ENCODE data around the gene RPS6KA4.
"Not testable (repeated sequence)": the region's sequence is repeated elsewhere in the genome, so short reads cannot be mapped to it uniquely, and the experiment has no call there.

Gene RPS6KA4

DNA sequence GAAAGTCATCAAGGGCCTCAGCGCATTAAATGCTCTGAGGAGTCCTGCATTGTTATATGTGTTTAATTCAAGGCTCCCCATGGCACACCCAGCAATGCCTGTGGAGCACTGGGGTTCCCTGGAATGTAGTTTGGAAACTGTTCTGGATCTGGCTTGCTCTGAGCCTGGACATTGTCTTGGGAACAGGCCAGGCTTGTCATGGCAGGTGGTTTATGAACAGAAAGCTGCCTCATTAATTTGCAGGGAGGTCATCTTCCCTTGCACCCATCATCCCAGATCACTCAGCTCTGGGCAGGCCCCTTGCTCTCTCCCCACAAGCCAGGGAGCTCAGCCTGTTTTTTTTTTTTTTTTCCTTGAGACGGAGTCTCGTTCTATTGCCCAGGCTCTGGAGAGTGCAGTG, 32.9 kb downstream of the RPS6KA4 start:
- DNase-seq, result no peak

DNA sequence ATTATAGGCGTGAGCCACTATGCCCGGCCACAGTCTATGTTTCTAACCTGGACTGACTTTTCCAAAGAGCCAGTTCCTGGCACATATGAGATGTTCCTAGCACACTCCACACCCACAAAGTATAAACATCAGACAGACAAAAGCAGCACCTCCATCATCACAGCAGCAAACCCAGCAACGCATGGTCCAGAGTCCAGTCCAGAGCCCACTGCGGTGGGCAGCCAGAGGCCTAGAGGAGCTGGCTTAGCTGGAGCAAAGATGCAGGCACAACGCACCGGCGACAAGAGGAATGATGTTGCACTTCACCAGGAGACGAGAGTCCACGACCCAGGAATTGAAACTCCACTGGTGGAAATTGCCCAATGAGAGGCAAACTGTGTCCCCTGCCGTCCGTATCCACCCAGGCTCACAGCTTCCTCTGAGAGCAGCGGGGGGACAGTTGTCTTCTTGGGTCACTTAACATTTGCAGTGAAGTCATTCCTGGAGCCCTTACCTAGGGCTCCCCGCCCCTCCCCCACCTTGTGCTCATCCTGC, 36.6 kb downstream of the RPS6KA4 start:
- no peak for DNase-seq

DNA sequence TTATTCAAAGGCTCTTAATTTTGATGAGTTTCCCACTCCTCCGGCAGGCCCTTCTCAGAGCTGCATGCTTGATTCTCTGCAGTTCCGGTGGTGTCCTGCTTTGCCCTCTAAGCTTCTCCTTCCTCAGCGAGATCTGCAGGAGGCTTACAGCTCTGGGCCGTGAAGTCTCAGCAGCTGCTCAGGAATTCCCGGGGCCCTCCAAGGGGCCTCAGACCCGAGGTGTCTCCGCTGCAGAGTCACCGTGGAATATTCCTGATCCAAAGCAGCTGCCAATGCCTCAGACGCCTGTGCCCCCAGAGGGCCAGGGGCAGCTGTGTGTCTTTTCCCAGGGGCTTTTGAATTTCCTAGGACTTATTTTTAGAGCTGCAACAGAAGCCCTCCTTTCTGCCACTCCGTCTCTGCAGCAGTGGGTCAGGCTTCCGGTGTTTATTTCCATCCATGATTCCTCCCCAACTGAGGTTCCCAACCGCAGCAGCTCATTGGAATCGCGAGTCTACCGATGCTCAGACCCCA, 37.2 kb downstream of the RPS6KA4 start:
- DNase-seq, result peak; percentile 16

DNA sequence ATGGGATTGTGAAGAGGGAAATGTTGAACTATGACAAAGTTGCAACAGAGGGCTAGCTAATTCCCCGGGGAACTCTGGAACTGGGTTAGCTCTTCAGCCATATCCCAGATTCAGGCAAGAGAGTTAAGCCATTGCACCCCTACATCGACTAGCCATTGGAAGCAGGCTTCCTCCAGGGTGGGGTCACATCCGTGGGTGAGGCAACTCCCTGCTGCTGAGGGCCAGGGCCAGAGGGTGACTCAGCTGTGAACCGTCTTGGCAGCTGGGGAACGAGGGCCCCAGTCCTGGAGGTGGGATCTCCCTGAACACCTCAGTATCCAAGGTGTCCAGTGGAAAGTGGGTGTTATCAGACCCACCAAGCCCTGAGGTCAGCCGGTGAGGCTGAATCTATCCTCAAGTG, 41.1 kb downstream of the RPS6KA4 start:
- DNase-seq, result peak; percentile 39

DNA sequence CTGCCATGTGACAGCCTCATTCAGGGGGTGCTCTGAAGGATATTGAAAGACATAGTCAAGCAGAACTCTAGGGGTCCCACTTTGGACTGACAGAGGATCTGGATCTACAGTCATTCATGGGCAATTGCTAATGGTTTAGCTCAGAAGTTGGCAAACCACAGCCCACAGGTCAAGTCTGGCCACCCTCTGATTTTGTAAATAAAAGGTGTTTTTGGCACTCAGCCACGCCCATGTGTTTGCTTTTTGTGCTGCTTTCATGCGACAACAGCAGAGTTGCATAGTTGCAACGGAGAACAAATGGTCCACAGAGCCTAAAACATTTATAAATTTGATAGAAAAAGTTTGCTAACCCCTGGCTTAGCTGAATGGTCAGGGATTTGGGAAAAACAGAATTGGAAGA, 41.7 kb downstream of the RPS6KA4 start:
- no peak for DNase-seq

DNA sequence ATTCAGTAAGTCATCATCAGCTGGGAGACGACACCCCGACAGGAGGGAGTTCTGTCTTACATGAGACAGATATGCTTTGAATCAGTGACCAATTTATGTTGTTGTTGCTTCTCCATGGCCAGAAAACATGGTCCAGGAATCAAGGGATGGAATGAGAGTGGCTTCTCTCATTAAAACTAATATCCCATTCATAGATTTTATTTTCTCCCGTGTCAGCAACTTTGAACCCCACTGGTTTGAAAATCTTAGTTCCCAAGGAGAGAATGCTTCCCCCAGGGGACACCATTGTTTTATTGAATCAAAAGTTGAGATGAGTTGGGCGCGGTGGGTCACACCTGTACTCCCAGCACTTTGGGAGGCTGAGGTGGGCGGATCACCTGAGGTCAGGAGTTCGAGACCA, 42.8 kb downstream of the RPS6KA4 start:
- no peak for DNase-seq

DNA sequence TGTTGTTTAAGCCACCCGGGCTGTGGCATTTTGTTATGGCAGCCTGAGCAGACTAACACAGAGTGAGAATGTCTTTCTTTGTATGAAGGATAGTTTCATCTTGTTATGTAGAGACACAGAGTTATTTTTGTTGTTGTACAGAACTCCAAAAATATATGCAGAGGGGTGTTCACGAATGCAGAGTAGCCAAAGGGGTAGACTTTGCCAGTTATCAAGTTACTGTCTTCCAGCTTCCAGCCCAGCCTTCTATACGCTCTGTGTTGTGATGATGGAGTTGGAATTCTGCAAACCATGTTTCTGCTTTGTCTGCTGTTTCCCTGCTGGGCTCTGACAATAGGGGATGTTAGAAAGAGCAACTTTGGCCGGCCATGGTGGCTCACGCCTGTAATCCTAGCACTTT, 44.1 kb downstream of the RPS6KA4 start:
- no peak for DNase-seq

DNA sequence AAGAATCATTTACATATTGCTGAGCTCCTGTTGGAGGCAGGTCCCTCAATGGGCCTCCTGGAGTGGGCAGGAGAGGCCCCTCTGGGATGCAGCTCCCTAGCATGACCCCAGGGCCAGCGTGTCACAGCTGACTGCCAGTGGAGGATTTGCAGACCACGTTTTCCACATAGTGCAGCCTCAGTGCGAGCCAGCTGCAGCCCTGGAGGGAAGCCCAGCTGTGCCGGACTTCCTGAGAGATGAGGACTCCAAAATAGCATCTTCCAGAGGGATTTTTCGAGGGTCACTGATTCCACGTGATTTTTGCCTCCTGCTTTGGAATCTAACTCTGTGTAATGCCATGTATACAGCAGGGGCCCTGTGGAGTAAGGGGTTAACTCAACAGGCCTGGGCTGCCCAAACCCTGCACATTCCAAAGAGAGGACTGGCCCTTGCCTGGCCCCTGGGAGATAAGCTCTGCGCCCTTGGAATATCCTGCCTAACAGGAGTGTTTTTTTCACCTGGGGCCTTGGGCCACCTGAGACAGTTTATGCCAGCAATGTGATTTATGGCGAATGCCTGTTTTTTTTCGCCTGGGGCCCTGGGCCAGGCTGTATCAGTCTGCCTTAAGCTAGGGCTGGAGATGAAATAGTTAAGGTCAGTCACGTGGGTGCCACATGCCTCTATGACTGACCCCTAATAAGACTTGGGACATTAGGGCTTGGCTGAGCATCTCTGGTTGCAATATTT, 47.4 kb downstream of the RPS6KA4 start:
- DNase-seq, result no peak

DNA sequence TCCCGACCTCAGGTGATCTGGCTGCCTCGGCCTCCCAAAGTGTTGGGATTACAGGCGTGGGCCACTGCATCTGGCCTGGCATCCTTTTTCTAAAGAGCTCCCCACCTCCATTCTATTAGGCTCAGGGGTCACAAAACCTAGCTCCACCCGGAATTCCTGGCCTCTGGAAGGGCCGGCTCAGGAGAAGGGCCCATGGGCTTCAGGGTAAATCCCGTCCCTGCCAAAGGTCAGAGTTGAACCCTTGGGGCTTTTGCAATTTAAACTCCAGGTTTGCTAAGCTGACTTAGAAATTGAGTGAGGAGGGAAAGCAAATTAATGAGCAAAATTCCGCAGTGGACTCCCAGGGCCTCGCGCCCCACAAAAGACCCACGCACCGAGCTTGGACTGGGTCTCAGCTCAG, 48.3 kb downstream of the RPS6KA4 start:
- DNase-seq, result no peak

DNA sequence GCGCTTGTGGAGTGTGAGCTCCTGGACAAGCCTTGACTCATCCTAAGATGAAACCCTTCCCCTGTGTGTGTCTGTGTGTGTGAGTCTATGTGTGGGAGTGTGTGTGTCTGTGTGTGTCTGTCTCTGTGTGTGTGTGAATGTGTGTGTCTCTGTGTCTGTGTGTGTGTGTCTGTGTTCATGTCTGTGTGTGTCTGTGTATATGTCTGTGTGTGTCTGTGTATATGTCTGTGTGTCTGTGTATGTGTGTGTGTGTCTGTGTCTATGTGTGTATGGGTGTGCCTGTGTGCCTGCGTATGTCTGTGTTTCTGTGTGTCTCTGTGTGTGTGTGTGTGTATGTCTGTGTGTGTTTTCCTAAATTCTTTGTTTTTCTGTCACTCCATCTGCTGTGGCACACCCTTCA, 48.7 kb downstream of the RPS6KA4 start:
- DNase-seq, result no peak

DNA sequence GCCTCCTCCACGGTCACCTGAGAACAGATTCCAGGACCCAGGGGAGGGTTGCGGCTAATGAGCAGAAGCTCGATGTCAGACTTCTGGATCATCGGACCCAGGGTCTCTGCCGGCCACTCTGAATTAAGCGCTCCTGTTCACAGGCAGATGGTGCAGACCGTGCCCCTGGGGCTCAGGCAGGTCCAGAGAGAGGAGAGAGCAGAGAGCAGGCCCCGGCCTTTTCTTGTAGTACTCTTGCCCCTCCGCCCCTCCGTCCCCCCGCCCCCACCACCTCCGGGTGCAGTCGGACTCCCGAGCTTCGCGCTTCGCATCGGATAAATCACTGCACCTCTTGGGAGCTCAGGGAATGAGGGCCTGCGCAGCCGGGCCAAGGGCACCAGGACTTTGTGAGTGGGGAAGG, 50.3 kb downstream of the RPS6KA4 start:
- no peak for DNase-seq

DNA sequence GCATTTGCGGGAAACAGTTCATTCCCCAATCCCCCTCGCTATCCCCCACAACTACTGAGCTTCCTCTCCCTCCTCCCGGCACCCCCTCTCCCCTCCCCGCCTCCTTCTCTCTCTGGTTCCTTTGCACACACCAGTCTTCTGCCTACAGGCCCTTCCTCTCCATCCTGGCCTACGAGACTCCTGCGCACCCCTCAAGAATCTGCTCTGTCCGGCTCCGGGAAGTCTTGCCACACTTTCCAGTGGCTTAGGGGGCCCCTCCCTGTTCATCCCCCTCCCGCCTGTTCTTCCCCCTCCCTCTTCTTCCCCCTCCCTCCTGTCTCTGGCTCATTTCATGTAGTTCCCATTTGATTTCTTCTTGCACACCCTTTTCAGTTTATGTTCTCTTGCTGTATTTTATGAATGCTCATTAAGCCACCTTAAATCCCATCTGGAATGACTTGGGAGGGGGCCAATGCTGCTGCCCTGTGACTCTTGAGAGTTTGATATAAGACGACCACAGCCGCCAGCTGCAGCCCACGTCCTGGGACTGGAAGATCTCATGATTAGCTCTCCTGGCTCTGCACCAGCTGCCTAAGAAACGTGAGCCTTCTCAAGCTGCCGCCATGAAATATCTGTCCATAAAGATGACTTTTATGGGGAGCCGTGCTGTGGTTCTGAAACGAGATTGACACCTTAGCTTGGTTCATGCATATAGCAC, 50.9 kb downstream of the RPS6KA4 start:
- DNase-seq, result no peak

DNA sequence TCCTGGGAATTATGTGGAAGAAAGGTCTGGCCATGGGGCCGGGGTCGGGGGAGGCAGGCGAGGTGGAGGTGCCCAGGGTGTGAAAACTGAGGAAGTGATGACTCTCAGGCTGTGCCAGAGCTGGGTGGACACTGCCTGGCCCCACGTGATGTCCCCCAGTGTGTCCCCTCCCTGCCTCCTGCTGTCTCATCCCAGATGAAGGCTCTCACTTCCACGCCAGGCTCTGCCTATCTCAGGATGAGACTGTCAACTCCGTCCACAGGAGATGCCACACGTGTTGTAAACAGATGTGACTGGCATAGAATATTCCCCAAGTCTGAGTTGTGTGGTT, 51.4 kb downstream of the RPS6KA4 start:
- no peak for DNase-seq

DNA sequence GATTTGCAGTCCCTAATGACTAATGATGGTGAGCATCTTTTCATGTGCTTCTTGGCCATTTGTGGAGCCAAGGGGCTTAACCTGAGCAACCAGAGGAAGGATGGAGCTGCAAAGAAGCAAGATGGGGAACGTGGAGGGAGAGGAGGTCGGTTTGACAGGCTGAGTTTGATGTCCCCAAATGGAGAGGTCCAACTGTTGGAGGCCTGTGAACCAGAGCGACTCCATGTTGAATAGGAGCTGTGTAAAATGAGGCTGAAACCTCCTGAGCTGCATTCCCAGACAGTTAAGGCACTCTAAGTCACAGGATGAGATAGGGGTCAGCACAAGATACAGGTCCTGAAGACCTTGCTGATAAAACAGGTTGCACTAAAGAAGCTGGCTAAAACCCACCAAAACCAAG, 54.5 kb downstream of the RPS6KA4 start:
- no peak for DNase-seq

DNA sequence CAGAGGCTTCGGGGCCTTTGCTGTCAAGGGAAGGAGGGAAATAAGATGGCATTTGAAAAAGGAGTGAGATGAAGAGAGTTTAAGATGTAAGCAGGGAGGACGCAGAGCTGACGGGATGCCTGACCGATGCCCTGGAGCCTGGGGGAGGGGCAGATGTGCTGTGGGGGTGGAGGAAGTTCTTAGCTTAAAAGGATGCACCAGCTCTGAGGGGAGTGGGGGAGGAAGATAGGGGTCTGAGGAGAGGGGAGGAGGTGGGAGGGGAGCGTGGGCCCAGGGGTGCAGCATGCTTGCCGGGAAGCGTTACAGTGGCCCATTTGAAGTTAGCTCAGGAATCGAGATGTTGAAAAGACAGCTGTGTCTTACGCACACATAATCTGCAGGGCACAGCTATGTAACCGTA, 56.3 kb downstream of the RPS6KA4 start:
- DNase-seq, result no peak

DNA sequence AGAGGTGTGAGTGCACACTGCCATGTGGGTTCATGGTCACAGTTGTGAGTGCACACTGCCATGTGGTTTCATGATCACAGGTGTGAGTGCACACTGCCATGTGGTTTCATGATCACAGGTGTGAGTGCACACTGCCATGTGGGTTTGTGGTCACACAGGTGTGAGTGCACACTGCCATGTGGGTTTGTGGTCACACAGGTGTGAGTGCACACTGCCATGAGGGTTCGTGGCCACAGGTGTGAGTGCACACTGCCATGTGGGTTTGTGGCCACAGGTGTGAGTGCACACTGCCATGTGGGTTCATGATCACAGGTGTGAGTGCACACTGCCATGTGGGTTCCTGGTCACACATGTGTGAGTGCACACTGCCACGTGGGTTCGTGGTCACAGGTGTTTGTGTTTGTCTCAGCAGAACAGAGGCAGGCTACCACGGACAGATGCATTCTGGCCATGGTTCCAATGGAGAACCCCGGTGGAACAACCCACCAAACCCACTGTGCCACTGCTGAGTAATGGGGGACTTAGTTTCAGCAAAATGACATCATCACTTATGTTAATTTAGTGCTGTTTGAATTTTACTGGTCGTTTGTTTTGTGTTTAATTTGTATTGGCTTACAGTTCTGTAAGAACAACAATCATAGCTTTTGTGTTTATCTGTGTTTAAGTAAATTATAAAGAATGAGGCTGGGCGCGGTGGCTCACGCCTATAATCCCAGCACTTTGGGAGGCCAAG, 57.2 kb downstream of the RPS6KA4 start:
- no peak for DNase-seq

DNA sequence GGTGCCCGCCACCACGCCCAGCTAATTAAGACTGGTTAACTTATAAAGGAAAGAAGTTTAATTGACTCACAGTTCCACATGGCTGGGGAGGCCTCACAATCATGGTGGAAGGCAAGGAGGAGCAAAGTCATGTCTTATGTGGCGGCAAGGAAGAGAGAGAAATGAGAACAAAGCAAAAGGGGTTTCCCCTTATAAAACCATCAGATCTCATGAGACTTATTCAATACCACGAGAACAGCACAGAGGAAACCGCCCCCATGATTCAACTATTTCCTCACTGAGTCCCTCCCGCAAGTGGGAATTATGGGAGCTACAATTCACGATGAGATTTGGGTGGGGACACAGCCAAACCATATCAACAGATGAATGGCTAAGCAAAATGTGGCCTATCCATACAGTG, 59.3 kb downstream of the RPS6KA4 start:
- DNase-seq, result not testable (repeated sequence)

DNA sequence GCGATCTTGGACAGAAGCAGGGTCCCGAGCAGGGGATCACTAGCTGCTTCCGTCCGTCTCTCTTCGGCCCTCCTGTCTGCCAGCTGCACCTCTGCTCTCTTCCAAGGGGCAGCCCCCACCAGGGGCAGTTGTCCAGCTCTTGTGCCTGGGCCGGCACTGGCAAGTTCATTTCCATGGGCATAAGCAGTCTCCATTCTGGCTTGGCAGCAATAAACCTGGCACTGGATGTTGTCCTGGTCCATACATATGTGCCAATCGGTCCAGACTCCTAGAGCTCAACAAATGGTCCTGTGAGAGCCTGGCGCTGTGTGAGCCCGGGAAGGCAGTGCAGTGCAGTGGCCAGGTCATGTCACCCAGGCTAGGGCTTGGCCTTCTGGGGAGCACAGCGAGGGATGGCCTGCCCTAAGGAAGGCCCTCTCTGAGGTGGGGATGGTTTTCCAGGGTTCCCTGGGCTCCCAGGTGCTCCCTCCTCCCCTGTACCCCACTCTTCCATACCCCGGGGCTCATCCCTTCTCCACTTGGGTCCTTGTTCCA, 60.4 kb downstream of the RPS6KA4 start:
- no peak for DNase-seq

DNA sequence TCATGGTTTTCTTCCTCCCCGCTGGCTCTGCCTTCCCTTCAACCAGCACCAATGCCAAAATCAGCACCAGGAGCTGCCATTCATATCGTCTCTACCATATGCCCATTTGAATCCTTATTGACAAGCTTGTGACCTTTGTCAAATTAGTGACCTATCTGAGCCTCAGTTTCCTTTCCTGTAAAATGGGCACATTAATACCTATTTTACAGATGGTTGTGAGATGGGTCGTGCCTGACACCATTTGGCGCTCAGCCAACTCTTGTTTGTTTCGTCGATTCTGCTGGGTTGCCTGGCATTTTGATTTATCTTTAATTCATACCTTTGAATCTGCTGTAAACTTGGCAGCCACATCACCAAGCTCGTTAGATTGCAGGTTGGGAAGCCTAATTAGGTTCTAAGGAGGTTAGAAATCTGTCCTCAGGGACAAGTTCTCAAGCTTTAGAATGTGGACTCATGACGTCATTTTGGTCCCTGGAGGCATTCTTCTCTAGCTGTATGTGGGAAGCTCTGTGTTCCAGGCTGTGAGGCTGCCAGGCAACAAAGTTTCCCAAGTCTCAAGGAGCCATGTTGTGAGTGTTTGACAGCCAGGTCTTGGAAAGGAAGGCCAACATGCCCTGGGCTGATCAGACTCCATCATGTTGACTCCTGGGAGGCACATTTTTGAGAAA, 61.0 kb downstream of the RPS6KA4 start:
- DNase-seq, result peak; percentile 37

All from EL (cell line).